OCI-LY7 (cell line): ENCODE results near the gene IGSF22.

Experiments used
- CTCF ChIP-seq: fragments of 200-600 bp; sonication (generic); conservative IDR thresholded peaks from 2 replicates; pipeline ENCODE4 v1.5.1; 2014; ENCODE audit warnings: mild to moderate bottlenecking, antibody characterized with exemption, low read length, moderate library complexity, mixed read lengths
- EZH2phosphoT487 ChIP-seq: fragments of 200-600 bp; sonication (generic); IDR thresholded peaks from 2 replicates; pipeline ENCODE4 v1.6.1; 2018; ENCODE audit warnings: low read depth, borderline replicate concordance, mild to moderate bottlenecking, mixed run types, antibody characterized with exemption, low read length, moderate library complexity, mixed read lengths

DNA sequence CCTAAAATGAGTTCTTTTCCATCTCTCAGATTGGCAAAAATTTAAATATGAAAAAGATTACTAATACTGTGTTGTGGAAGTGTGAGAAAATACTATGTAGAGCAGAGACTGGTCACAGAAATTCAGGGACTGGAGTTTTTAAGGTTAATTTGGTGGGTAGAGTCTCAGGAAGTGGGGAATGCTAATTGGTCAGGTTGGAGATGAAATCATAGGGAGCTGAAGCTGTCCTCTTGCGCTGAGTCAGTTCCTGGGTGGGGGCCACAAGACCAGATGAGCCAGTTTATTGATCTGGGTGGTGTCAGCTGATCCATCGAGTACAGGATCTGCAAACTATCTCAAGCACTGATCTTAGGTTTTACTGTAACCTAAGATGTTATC lies 56.8 kb downstream of the IGSF22 start:
- no peak for TF ChIP-seq CTCF
- TF ChIP-seq EZH2phosphoT487: no peak
